OCI-LY7 (cell line): ENCODE results near the gene GTPBP10.

Experiments used
- CTCF ChIP-seq: fragments of 200-600 bp; sonication (generic); conservative IDR thresholded peaks from 2 replicates; pipeline ENCODE4 v1.5.1; 2014; ENCODE audit warnings: mild to moderate bottlenecking, antibody characterized with exemption, low read length, moderate library complexity, mixed read lengths
- EZH2phosphoT487 ChIP-seq: fragments of 200-600 bp; sonication (generic); IDR thresholded peaks from 2 replicates; pipeline ENCODE4 v1.6.1; 2018; ENCODE audit warnings: low read depth, borderline replicate concordance, mild to moderate bottlenecking, mixed run types, antibody characterized with exemption, low read length, moderate library complexity, mixed read lengths

- TF ChIP-seq CTCF (no peak), EZH2phosphoT487 (no peak)
Observed at GRCh38 chr7:90303241-90303640, 43.3 kb upstream of the GTPBP10 start.
